OCI-LY3 (cell line): ENCODE results near the gene GARIN5B.

Experiments
- CTCF ChIP-seq: fragments of 200-600, 300-600 bp; sonication (generic); IDR thresholded peaks from 2 replicates; pipeline ENCODE4 v1.5.1; 2014; ENCODE audit warnings: antibody characterized with exemption, low read length, low read depth
- EZH2phosphoT487 ChIP-seq: fragments of 200-600 bp; shearing (Covaris generic); IDR thresholded peaks from 2 replicates; pipeline ENCODE4 v1.6.1; 2018; ENCODE audit warnings: antibody characterized with exemption, mixed run types, low read depth

- no peak for TF ChIP-seq CTCF
- TF ChIP-seq EZH2phosphoT487 = no peak
These were observed 6.7 kb upstream of the GARIN5B start for GRCh38 chr19:55369653-55370304.
